NCI-H1092 treated with DMSO at 0.1 percent for 48 hours (cell line): ENCODE results near the gene C3orf33.
A peak's percentile ranks its signal among the peaks of the same experiment; 100 is the strongest.
"Not testable (repeated sequence)": the region's sequence is repeated elsewhere in the genome, so short reads cannot be mapped to it uniquely, and the experiment has no call there.

Source experiments
- DNase-seq: peaks from one replicate; lab custom pipeline; 2025; lab: John Stamatoyannopoulos, UW

Gene C3orf33

DNA sequence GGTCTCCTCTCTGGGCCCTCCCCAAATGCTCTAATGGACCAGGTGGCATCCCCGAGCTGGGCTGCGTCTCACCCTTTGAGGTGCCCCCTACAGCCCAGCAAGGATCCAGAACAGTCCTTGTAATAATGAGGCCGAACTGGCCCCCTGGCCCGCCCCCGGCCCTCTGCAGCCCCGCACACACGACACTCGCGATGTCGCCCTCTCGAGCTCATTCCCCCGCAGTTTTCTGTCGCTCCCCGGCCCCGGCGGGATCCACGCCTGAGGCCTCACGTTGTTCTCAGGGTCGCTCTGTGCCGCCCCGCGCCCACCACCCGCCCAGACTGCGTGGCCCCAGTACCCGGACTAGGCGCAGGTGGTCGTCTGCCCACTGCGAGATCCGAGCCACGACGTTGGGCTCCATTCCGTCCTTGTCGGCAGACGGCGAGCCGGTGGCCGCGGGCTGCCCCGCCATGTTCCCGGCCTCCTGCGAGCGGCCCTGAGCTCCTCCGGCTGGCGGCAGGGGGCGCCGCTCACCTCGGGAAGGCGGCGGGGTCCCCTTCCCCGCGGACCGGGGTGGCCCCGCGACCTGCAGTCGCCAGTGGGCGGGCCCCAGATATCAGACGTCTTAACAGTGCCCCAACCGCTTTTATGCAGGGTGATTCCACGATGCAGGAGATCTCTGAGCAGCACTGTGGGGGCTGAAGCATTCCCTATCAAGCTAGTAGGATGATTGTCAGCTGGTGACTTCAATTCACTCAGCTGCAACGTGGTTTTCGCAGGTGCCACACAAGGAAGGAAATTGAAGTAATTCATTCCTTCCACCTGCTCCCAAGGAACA lies at the start of gene C3orf33:
TSS of gene C3orf33 (minus strand) at position 477 of the 817 bp plus-strand sequence. CDS start at position 451, 26 bp downstream.
- peak; percentile 81 for DNase-seq

DNA sequence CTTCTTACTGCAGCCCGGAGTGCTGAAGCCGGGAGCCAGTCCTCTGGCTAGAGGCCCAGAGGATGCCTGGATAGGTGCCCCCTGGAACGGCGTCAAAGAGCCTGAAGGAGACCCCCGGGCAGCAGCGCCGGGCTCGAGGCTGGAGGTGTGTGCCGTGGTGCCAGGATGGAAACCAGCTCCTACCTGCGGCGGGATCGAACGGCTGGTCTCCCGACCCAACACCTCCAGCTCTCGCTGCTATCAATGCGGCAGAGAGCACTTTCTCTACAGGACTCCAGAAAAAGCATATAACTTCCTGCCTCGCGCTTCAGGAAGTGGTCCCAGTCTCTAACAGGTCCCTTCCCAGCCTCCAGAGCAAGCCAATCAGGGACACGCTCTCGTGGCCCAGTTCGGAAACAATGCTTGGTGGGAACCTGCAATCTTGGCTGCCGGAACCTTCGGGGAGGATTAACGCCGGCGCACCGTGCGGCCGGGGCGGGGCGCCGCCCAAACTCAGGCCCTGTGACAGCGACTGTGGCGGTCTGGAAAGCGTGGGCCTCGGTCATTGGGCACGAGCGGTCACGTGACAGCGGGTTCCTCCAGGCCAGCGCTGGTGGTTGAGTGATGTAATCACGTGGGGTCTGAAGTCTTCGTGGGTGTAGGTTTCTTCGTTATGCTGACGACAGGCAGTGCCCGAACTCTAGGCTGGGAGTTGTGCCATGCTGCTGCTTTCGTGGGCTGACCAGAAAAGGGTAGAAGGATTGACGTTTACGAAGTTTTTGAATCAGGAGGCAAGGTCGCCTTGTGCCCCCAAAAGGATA lies 48.3 kb upstream of the C3orf33 start, which contains the start of gene SLC33A1:
TSS of gene SLC33A1 (minus strand) at position 287 of the 800 bp plus-strand sequence. CDS start 430 bp downstream, outside the sequence.
- DNase-seq, result peak; percentile 99

DNA sequence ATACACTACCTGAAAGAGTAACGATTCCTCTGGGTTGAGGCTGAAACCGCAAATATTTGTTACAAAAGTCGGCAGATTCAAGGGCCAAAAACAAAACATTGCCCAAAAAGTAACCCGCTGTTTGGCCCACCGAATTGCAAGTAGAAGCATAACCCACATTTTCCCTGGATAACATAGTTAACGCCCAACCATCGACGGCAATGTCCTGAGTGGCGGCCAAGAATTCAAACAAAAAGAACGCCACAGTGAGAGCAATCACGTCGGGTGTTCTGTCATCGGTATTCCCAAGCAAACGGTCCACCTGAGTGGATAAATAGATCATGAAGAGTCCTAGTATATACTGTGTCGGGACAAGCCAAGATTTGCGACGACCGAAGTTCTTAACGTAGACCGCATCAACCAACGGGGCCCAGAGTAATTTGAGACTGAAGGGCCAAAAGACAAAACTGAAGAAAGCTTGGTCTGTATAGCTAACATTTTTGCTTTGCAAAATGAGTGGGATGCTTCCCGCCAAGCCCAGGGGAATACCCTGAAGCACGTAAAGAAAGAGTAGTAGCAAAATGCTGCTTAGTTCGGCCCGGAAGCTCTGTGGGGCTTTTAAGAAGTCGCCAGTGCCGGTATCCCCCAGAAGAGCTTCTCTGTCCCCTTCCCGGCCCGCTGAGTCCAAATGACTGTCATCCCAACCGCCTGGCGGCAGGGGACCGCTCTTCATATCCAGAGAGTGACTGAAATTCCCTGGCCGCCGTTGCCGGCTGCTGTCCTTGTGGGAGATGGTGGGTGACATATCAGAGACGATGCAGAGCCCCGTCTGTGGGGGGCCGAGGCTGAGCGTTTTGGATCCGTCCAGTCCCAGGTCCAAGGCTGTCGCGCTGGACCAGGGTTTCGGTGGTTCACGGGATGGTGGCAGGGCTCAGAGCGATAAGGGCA lies 47.4 kb upstream of the C3orf33 start:
- peak; percentile 7 for DNase-seq

DNA sequence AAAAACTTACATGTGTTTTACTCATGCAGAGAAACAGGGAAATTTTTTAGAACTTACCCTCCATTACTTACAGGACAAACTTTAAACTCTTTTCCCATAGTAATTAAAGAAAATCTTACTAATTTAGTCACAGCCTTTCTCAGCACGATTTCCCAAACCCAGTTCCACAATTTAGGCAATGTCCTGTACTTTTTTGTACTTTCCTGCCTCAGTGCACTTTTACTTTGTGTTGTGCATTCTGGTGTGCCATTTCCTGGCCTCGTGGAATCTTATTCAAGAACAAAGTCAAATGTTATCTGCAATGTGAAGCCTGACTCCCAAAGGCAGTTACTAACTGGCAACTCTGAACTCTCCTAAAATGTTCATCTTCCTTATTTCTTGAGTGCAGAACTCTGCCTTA lies 46.3 kb upstream of the C3orf33 start:
- no peak for DNase-seq

DNA sequence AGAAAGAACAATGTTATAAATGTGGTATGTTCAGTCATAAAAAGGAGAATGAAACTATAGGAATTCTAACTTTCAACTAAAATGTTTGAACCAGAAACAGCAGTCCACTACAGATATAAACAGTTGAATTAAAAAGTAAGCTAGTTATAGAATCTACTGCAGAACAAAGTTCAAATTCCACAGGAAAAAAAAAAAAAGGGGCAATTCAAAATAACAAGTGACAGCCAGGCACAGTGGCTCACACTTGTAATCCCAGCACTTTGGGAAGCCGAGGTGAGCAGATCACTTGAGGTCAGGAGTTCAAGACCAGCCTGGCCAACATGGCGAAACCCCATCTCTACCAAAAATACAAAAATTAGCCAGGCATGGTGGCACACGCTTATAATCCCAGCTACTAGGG lies 43.3 kb upstream of the C3orf33 start:
- not testable (repeated sequence) for DNase-seq

DNA sequence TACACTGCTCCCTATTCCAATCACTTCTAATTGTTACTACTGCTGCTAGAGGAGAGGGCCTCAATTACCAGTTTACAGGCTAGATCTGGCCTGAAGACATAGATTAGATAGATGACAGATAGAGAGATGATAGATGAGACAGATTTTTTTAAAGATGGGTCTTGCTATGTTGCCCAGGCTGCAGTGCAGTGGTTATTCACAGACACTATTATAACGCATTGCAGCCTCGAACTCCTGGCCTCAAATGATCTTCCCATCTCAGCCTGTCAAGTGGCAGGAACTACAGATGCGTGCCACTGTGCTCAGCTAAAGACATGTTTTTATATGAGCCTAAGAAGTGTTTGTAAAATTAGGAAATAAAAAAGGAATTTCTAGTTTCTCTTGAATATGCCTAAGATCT lies 41.9 kb upstream of the C3orf33 start:
- DNase-seq, result no peak

DNA sequence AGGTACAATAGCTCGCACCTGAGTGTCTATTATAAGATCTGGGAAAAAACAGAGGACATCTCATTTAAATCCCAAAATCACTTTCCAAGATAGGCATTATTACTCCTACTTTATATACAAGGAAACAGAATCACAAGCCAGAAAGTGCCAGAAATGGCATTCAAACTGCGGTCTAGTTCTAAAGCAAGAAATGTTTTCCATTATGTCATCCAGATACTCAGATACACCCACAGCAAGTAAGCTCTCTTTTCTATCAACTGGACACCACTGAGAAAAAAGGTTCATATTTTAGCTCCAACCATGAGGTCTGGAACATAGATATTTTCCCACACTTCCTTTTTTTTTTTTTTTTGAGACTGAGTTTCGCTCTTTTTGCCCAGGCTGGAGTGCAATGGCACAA lies 40.0 kb upstream of the C3orf33 start:
- DNase-seq, result no peak

- DNase-seq, result no peak
Observed at GRCh38 chr3:155843569-155843968, 37.5 kb upstream of the C3orf33 start.

DNA sequence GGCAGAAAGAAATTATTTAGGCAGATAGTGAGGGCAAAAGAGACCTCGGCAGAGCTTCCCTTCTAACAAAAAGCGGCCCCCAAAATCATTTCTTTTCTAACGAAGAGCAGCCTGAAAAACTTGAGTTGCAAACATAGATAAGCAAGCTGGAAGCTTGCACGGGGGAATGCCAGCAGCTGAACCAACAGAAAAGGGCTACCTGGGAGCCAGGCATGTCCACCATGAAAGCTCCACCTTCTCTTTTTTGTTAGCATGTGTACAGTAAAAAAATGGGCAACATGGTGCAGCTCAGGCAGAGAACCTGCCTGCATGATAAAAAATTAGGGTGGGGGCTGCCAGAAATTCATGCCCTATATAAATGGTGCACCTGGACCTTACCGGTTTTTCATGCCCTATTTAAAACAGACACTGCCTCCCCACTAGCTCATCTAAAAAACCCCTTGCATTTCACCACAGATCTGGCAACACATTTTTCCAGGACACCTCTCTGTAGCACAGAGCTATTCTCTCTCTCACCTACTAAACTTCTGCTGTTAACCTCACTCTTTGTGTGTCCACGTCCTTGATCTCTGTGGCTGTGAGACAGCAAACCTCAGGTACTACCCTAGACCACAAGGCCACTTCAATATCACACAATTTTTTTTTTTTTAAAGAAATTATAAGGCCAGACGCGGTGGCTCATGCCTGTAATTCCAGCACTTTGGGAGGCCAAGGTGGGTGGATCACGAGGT lies 29.4 kb upstream of the C3orf33 start:
- no peak for DNase-seq

GRCh38 chr3:155828490-155829098 lies 22.5 kb upstream of the C3orf33 start:
- DNase-seq, result not testable (repeated sequence)

DNA sequence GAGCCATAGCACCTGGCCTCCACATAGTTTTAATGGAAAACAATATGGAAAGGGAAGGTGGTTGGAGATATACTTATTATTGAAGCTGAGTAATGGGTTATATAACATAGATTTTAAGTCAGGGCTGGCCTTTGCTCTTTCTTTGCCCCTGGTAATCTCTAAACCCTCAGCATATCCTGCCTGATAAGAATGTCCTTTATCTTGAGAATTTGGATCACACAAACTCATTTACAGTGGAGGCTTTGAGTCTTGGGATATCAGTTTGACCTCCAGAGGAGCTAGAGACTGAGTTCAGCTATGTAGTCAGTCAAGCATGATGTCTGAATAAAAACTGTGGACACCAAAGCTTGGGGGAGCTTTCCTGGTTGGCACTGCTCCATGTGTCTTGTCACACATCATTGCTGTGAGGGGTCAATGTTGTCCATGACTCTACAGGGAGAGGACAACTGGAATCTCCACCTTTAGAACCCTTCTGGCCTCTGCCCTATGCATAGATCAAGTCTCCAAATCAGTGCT lies 9.0 kb upstream of the C3orf33 start:
- no peak for DNase-seq

- not testable (repeated sequence) for DNase-seq
Observed at GRCh38 chr3:155813224-155813623, 7.1 kb upstream of the C3orf33 start.

GRCh38 chr3:155809181-155809580 lies 3.1 kb upstream of the C3orf33 start:
- DNase-seq, result no peak

GRCh38 chr3:155807823-155808222 lies 1.7 kb upstream of the C3orf33 start:
- no peak for DNase-seq

GRCh38 chr3:155805204-155805801 lies 775 bp downstream of the C3orf33 start:
- no peak for DNase-seq

GRCh38 chr3:155804323-155804722 lies 1.8 kb downstream of the C3orf33 start:
- DNase-seq, result no peak

GRCh38 chr3:155792532-155792931 lies 13.5 kb downstream of the C3orf33 start:
- no peak for DNase-seq

DNA sequence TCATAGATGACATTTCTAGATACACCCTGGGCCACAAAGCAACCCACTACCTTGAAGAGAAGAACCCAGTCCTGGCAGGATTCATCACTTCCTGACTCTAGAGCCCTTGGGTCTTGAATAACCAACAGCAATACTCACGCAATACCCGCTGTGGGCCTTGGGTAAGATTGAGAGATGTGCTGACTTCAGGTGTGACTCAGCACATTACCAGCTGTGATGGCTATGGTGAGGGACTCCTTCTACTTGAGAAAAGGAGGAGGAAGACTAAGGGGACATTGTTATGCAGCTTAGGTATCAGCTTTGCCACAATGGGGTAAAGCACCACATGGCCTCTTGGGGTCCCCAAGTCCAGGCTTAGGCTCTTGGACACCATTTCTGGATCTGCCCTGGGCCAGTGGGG lies 14.9 kb downstream of the C3orf33 start:
- DNase-seq, result no peak

GRCh38 chr3:155790272-155790925 lies 15.7 kb downstream of the C3orf33 start:
- no peak for DNase-seq
